ENCODE data around the gene ITM2B.

GRCh38 chr13:48233889-48234488, 983 bp downstream of the ITM2B start:
- TF ChIP-seq POLR2A (IDR thresholded peaks at IDR 0.05; ENCODE audit: low read length) (no peak), GATA1 (IDR thresholded peaks at IDR 0.05; ENCODE audit: low read depth, low read length) (no peak)

Measured in erythroblast (primary cell).